ENCODE results near the gene HMOX2.
A peak's percentile ranks its signal among the peaks of the same experiment; 100 is the strongest.

HMOX2 gene

DNA sequence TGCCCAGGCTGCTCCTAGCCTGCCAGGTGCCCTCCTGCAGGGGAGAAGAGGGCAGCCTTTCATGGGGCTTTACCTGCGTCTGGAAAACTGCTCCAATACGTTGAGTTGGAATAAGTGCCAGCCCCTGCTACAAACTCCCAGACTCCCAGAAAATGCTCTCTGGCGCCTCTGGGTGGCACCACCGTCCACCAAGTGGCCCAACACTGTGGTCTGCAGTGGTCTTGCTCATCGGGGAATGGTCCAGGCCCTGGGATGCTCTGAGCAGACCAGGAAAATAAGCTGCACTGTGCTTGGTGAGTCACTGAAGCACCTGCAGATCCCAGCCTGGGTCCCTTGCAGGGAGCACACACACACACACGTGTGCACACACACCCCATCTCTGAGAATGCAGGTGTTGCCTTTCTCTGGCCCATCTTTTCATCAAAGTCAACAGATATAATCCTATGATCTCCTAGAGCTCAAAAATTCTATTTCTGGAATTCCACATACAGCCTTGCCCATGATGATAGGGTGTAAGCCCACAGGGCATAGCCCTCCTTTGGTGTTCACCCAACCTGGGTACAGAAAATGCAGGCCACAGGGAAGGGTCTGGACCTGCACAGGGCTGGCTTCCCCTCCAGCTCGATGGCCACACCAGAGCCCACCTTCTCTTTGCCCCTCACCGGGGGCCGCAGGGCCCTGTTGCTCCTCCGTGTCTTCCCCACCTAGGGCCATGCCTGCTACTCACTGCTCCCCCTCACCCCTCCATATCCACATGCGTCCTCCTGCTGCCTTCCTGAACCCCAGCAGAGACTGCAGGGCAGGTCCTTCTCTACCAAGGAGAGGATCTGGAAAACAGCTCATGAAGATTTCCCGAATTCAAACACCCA is 41.8 kb downstream of the HMOX2 start:
- Histone ChIP-seq H3K4me1 (ENCODE audit: control insufficient read depth, insufficient read depth, low read length) (no peaks in the 10 kb centered on the region), H3K36me3 (ENCODE audit: control insufficient read depth in 2 of 2, insufficient read depth in 1 of 2, low read length in 2 of 2) (peaks cover 0 to 33% of the 10 kb centered on the region in 2 experiments; a peak in 2 of 3 replicates), H3K4me3 (ENCODE audit: low read depth, low read length) (no peak overlapping the region), H3K27ac (ENCODE audit: extremely low read depth, low read depth, low read length) (no peak overlapping the region), H3K9me3 (ENCODE audit: control insufficient read depth, insufficient read depth, low read depth, low read length) (no peaks in the 10 kb centered on the region)
- CTCF ChIA-PET: interaction anchor here (0.5 to 2.6 kb wide), 25 partner anchors 11 to 681 kb away, joined by 3 to 28 read pairs (median 4); partner anchors contain the start of gene C16orf96
- POLR2A ChIA-PET: no interaction called here
- peak; percentile 37; the same call in 1 of the 2 replicates for TF ChIP-seq IKZF3 (tag by site-specific recombination; IDR thresholded peaks at IDR 0.05)
- TF ChIP-seq ZNF747 (tag by site-specific recombination; IDR thresholded peaks at IDR 0.05): no peak
- no peak for TF ChIP-seq ZNF48 (tag by site-specific recombination; IDR thresholded peaks at IDR 0.05)
- no peak for TF ChIP-seq ZNF670 (tag by site-specific recombination; IDR thresholded peaks at IDR 0.05; ENCODE audit: low read depth)
- TF ChIP-seq ZNF155 (tag by site-specific recombination; IDR thresholded peaks at IDR 0.05): no peak
- TF ChIP-seq, protein P1, sequence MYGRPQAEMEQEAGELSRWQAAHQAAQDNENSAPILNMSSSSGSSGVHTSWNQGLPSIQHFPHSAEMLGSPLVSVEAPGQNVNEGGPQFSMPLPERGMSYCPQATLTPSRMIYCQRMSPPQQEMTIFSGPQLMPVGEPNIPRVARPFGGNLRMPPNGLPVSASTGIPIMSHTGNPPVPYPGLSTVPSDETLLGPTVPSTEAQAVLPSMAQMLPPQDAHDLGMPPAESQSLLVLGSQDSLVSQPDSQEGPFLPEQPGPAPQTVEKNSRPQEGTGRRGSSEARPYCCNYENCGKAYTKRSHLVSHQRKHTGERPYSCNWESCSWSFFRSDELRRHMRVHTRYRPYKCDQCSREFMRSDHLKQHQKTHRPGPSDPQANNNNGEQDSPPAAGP (tag by site-specific recombination; IDR thresholded peaks at IDR 0.05): no peak
- TF ChIP-seq GLIS2 (tag by site-specific recombination; IDR thresholded peaks at IDR 0.05): no peak
- no peak for TF ChIP-seq OSR2 (tag by site-specific recombination; IDR thresholded peaks at IDR 0.05)
- no peak for TF ChIP-seq GLI2 (tag by site-specific recombination; IDR thresholded peaks at IDR 0.05; ENCODE audit: borderline replicate concordance, low read depth)
- TF ChIP-seq ZNF707 (tag by site-specific recombination; IDR thresholded peaks at IDR 0.05): no peak
- no peak for TF ChIP-seq ZIC2 (tag by site-specific recombination; IDR thresholded peaks at IDR 0.05)
- TF ChIP-seq ZNF521 (tag by site-specific recombination; IDR thresholded peaks at IDR 0.05): no peak
- TF ChIP-seq ZBTB8A (tag by site-specific recombination; IDR thresholded peaks at IDR 0.05): no peak
- TF ChIP-seq, protein P2, sequence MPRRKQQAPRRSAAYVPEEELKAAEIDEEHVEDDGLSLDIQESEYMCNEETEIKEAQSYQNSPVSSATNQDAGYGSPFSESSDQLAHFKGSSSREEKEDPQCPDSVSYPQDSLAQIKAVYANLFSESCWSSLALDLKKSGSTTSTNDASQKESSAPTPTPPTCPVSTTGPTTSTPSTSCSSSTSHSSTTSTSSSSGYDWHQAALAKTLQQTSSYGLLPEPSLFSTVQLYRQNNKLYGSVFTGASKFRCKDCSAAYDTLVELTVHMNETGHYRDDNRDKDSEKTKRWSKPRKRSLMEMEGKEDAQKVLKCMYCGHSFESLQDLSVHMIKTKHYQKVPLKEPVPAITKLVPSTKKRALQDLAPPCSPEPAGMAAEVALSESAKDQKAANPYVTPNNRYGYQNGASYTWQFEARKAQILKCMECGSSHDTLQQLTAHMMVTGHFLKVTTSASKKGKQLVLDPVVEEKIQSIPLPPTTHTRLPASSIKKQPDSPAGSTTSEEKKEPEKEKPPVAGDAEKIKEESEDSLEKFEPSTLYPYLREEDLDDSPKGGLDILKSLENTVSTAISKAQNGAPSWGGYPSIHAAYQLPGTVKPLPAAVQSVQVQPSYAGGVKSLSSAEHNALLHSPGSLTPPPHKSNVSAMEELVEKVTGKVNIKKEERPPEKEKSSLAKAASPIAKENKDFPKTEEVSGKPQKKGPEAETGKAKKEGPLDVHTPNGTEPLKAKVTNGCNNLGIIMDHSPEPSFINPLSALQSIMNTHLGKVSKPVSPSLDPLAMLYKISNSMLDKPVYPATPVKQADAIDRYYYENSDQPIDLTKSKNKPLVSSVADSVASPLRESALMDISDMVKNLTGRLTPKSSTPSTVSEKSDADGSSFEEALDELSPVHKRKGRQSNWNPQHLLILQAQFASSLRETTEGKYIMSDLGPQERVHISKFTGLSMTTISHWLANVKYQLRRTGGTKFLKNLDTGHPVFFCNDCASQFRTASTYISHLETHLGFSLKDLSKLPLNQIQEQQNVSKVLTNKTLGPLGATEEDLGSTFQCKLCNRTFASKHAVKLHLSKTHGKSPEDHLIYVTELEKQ (tag by site-specific recombination; IDR thresholded peaks at IDR 0.05; ENCODE audit: borderline replicate concordance): no peak
- no peak for TF ChIP-seq ZNF449 (tag by site-specific recombination; IDR thresholded peaks at IDR 0.05)
- no peak for TF ChIP-seq ZNF174 (tag by site-specific recombination; IDR thresholded peaks at IDR 0.05)
- no peak for TF ChIP-seq ZNF311 (tag by site-specific recombination; IDR thresholded peaks at IDR 0.05; ENCODE audit: borderline replicate concordance)
- no peak for TF ChIP-seq HOXA7 (CRISPR knock-in tag; IDR thresholded peaks at IDR 0.05; ENCODE audit: borderline replicate concordance)
- TF ChIP-seq, protein P3, sequence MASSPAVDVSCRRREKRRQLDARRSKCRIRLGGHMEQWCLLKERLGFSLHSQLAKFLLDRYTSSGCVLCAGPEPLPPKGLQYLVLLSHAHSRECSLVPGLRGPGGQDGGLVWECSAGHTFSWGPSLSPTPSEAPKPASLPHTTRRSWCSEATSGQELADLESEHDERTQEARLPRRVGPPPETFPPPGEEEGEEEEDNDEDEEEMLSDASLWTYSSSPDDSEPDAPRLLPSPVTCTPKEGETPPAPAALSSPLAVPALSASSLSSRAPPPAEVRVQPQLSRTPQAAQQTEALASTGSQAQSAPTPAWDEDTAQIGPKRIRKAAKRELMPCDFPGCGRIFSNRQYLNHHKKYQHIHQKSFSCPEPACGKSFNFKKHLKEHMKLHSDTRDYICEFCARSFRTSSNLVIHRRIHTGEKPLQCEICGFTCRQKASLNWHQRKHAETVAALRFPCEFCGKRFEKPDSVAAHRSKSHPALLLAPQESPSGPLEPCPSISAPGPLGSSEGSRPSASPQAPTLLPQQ (tag by site-specific recombination; IDR thresholded peaks at IDR 0.05): no peak
- no peak for TF ChIP-seq ZNF112 (tag by site-specific recombination; IDR thresholded peaks at IDR 0.05)
- TF ChIP-seq, protein P4, sequence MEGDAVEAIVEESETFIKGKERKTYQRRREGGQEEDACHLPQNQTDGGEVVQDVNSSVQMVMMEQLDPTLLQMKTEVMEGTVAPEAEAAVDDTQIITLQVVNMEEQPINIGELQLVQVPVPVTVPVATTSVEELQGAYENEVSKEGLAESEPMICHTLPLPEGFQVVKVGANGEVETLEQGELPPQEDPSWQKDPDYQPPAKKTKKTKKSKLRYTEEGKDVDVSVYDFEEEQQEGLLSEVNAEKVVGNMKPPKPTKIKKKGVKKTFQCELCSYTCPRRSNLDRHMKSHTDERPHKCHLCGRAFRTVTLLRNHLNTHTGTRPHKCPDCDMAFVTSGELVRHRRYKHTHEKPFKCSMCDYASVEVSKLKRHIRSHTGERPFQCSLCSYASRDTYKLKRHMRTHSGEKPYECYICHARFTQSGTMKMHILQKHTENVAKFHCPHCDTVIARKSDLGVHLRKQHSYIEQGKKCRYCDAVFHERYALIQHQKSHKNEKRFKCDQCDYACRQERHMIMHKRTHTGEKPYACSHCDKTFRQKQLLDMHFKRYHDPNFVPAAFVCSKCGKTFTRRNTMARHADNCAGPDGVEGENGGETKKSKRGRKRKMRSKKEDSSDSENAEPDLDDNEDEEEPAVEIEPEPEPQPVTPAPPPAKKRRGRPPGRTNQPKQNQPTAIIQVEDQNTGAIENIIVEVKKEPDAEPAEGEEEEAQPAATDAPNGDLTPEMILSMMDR (tag by site-specific recombination; IDR thresholded peaks at IDR 0.05): peak; percentile 74
- no peak for TF ChIP-seq ZBTB11 (tag by site-specific recombination; conservative IDR thresholded peaks at IDR 0.05; ENCODE audit: low read depth)
- TF ChIP-seq ZSCAN23 (tag by site-specific recombination; IDR thresholded peaks at IDR 0.05): no peak
- peak; percentile 79 for TF ChIP-seq ZNF654 (tag by site-specific recombination; IDR thresholded peaks at IDR 0.05; ENCODE audit: low read depth)
- TF ChIP-seq ZNF211 (tag by site-specific recombination; IDR thresholded peaks at IDR 0.05; ENCODE audit: low read depth): no peak

All from HEK293 (cell line).